ENCODE results near the gene TP63. TPM values are rescaled to one million over a fixed set of nuclear protein-coding genes. Genes with fewer than 3 reads are reported as not detected.

Gene TP63
- total and polyA plus RNA-seq, 2 donors (not counting 3 experiments of a cell fraction or from before 2014, with no cell fraction given), result not detected

DNA sequence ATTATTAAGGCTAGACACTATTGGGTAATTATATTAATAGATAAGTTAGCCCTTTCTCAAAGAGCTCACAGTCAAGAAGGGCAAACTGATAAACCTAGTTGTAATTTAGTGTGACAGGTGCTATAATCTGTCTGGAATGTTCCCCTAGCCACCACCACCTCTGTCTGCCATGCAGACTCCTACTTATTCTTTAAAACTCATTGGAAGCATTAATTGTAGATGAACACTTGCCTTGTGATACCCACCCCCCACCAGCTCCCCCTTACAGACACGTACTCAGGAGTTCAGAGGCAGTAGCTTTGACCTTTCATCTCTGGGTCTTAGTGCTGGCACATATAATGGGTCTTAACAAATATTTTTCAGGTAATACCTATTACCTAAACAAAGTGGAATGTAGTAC is 195.9 kb downstream of the TP63 start:
- Histone ChIP-seq H3K27ac (ENCODE audit: insufficient read depth, low read depth, low read length) (no peak overlapping the region), H3K4me2 (ENCODE audit: insufficient read depth, low read length) (no peak overlapping the region), H4K20me1 (replicated peaks; ENCODE audit: control insufficient read depth, extremely low read depth, insufficient read depth, low read length) (no peaks in the 10 kb centered on the region), H3K4me1 (ENCODE audit: control insufficient read depth, extremely low read depth, insufficient read depth, low read length) (no peaks in the 10 kb centered on the region), H3K9ac (replicated peaks; ENCODE audit: extremely low read depth, insufficient read depth, low read length) (no peak overlapping the region), H3K27me3 (ENCODE audit: control insufficient read depth in 2 of 2, insufficient read depth in 2 of 2, low read length in 2 of 2) (no peaks in the 10 kb centered on the region), H3K9me1 (replicated peaks; ENCODE audit: control insufficient read depth, extremely low read depth, insufficient read depth, low read length) (no peaks in the 10 kb centered on the region), H3K79me2 (ENCODE audit: control insufficient read depth, insufficient read depth, low read length) (no peaks in the 10 kb centered on the region), H3K9me3 (replicated peaks; ENCODE audit: control insufficient read depth, insufficient read depth, low read length) (no peaks in the 10 kb centered on the region), H3K4me3 (replicated peaks in 1 of 3; ENCODE audit: insufficient read depth in 1 of 3, low read depth in 1 of 3, low read length in 3 of 3) (no peak overlapping the region), H3K36me3 (ENCODE audit: control insufficient read depth in 2 of 2, extremely low read depth in 1 of 2, insufficient read depth in 2 of 2, low read length in 2 of 2) (no peaks in the 10 kb centered on the region), H2AFZ (ENCODE audit: low read depth, low read length) (no peak overlapping the region)
- TF ChIP-seq GATA2 (IDR thresholded peaks at IDR 0.05; ENCODE audit: insufficient read depth, insufficient read length, low read depth, low read length) (no peak), JUN (IDR thresholded peaks at IDR 0.05; ENCODE audit: borderline replicate concordance, insufficient read depth, insufficient read length, low read depth) (no peak), POLR2A (IDR thresholded peaks at IDR 0.05; ENCODE audit: low read depth, low read length) (no peak), EZH2 (IDR thresholded peaks at IDR 0.05; ENCODE audit: borderline replicate concordance, low read depth, low read length, severe bottlenecking) (no peak), MYC (IDR thresholded peaks at IDR 0.05; ENCODE audit: low read depth, low read length) (no peak), POLR2AphosphoS5 (IDR thresholded peaks at IDR 0.05; ENCODE audit: insufficient read depth, low read depth, low read length) (no peak), FOS (IDR thresholded peaks at IDR 0.05; ENCODE audit: borderline replicate concordance, insufficient read depth, low read length) (no peak)
- TF ChIP-seq, protein P1, sequence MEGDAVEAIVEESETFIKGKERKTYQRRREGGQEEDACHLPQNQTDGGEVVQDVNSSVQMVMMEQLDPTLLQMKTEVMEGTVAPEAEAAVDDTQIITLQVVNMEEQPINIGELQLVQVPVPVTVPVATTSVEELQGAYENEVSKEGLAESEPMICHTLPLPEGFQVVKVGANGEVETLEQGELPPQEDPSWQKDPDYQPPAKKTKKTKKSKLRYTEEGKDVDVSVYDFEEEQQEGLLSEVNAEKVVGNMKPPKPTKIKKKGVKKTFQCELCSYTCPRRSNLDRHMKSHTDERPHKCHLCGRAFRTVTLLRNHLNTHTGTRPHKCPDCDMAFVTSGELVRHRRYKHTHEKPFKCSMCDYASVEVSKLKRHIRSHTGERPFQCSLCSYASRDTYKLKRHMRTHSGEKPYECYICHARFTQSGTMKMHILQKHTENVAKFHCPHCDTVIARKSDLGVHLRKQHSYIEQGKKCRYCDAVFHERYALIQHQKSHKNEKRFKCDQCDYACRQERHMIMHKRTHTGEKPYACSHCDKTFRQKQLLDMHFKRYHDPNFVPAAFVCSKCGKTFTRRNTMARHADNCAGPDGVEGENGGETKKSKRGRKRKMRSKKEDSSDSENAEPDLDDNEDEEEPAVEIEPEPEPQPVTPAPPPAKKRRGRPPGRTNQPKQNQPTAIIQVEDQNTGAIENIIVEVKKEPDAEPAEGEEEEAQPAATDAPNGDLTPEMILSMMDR (IDR thresholded peaks at IDR 0.05; ENCODE audit: extremely low read depth in 1 of 2, insufficient read depth in 1 of 2, low read depth in 1 of 2, low read length in 2 of 2), result no peak
- TF ChIP-seq, protein P2, sequence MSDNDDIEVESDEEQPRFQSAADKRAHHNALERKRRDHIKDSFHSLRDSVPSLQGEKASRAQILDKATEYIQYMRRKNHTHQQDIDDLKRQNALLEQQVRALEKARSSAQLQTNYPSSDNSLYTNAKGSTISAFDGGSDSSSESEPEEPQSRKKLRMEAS (IDR thresholded peaks at IDR 0.05; ENCODE audit: insufficient read depth, insufficient read length), result no peak
- intact Hi-C loops (cut with micrococcal nuclease), result no loop called here
- FAIRE-seq, result no peak
- dilution Hi-C loops (cut with MboI; ENCODE audit: extremely low pct_ligation_motif_present, low sequenced_read_pairs), result no loop called here
- ChIA-PET POLR2A (no interaction called here), CTCF (no interaction called here)
- no peak for DNase-seq (ENCODE audit: low read depth, low spot score)
- no TSS peak for BruUV-seq (replicated peaks)

All from endothelial cell of umbilical vein (primary cell).